Rectal smooth muscle tissue (tissue), 1 donor: ENCODE measurements around the gene HTRA1.

Source experiments
- H3K27ac ChIP-seq: one replicate; pipeline ENCODE4 v1.7.0; 2013; ENCODE audit warnings: low read depth, low read length, inconsistent platforms
- H3K27me3 ChIP-seq: one replicate; pipeline ENCODE4 v1.7.0; 2013; ENCODE audit warnings: low read length; ENCODE audit not compliant: control insufficient read depth, insufficient read depth
- H3K36me3 ChIP-seq: one replicate; pipeline ENCODE4 v1.7.0; 2013; ENCODE audit warnings: low read length; ENCODE audit not compliant: control insufficient read depth, insufficient read depth
- H3K4me1 ChIP-seq: one replicate; pipeline ENCODE4 v1.7.0; 2013; ENCODE audit warnings: low read length; ENCODE audit not compliant: control insufficient read depth, insufficient read depth
- H3K4me3 ChIP-seq: one replicate; pipeline ENCODE4 v1.7.0; 2013; ENCODE audit warnings: low read length
- H3K9ac ChIP-seq: one replicate; pipeline ENCODE4 v1.7.0; 2013; ENCODE audit warnings: low read length

HTRA1 gene

DNA sequence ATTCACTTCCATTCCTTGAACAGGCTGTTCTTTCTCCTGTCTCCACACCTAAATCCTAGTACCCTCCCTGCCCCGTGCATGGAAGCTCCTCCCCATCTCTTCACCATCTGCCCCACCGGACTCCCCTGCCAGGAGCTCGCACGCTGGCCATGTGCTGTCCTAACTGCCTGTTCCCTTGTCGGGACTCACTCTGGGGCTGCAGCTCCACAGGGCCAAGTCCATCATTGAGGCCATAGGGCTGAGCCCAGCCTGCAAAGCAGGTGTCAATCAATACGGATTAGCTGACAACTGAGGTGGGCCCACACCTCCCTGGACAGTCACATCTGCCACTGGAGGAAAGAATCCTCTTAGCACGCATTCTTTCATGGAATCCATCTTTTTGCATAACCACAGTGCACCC lies 57.8 kb downstream of the HTRA1 start:
- Histone ChIP-seq H3K27me3 (no peaks in the 10 kb centered on the region), H3K9ac (no peak overlapping the region), H3K36me3 (no peaks in the 10 kb centered on the region), H3K27ac (no peak overlapping the region), H3K4me3 (no peak overlapping the region), H3K4me1 (no peaks in the 10 kb centered on the region)

DNA sequence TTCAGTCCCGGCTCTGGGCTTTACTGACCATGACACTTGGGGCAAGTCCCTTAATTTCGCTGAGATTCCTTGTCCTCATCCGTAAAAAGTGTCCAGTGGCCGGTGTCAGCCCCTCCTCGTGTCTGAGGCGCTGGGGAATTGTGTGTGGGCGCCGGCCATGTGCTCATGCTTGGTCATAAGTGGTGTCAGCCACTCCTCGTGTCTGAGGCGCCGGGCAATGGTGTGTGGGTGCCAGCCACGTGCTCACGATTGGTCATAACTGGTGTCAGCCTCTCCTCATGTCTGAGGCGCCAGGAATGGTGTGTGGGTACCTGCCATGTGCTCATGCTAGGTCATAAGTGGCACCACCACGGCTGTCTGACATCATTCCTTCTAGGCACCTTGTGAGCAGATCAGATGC lies 58.5 kb downstream of the HTRA1 start:
- Histone ChIP-seq H3K9ac (no peak overlapping the region), H3K27me3 (no peaks in the 10 kb centered on the region), H3K27ac (no peak overlapping the region), H3K4me1 (no peaks in the 10 kb centered on the region), H3K4me3 (no peak overlapping the region), H3K36me3 (no peaks in the 10 kb centered on the region)

DNA sequence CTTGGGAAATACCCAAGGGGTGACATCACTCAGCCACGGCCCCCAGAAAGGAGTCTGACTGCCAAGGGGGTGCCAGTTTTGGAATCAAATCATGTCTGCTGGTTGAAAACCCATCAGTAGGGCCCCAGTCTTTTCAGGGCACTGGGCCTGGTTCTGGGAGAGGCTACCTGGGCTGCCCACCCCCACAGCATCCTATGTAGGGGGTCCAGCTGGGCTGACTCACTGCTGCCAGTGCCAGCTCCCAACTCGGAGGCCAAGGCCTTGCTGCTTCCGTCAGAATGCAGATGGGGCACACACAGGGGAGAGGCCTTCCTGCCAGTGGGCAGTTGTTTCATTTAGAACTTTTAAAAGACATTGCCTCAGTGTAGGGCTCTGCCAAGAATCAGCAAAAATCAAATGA lies 59.7 kb downstream of the HTRA1 start:
- no peaks in the 10 kb centered on the region for H3K4me1 ChIP-seq
- no peak overlapping the region for H3K9ac ChIP-seq
- H3K4me3 ChIP-seq, result no peak overlapping the region
- no peak overlapping the region for H3K27ac ChIP-seq
- no peaks in the 10 kb centered on the region for H3K27me3 ChIP-seq
- no peaks in the 10 kb centered on the region for H3K36me3 ChIP-seq

DNA sequence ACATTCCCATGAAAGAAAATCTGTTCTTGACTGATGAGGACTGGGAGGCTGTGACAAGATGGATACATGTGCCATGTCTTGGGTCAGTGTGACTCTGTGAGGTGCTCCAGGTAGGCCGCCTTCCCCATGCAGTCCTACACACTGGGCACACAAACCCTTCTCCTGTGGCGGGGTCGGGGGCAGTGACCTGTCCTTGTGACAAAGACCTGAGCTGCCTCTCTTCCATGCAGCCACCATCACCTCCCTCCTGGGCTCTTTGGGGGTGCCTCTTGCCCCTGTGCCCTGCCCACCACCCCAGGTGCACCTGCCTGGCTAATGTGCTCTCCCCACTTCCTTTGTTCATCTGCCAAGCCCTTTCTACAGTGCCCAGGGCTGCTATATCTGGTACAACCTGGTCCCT lies 63.5 kb downstream of the HTRA1 start:
- H3K9ac ChIP-seq, result no peak overlapping the region
- no peaks in the 10 kb centered on the region for H3K4me1 ChIP-seq
- H3K4me3 ChIP-seq, result no peak overlapping the region
- no peaks in the 10 kb centered on the region for H3K36me3 ChIP-seq
- H3K27me3 ChIP-seq, result no peaks in the 10 kb centered on the region
- H3K27ac ChIP-seq, result no peak overlapping the region

DNA sequence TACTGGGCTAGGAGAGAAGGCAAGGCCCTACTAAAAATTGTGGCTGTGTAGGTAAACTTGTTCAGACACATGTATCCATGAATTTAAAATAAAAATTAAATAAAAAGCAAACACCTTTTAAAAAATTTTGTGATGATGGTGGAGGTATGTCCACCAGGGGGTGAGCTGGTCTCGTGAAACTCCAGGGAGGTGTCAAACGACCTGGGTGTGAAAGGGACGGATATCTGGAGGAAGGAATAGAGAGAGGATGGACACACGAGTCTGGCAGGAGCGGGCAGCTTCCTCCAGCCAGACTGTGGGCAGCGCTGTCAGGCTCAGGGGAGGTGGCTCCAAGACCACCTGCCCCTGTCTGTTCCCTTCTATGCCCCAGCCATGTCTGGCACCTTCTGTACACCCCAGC lies 64.4 kb downstream of the HTRA1 start:
- Histone ChIP-seq H3K27ac (no peak overlapping the region), H3K4me1 (no peaks in the 10 kb centered on the region), H3K36me3 (no peaks in the 10 kb centered on the region), H3K4me3 (no peak overlapping the region), H3K27me3 (no peaks in the 10 kb centered on the region), H3K9ac (no peak overlapping the region)

DNA sequence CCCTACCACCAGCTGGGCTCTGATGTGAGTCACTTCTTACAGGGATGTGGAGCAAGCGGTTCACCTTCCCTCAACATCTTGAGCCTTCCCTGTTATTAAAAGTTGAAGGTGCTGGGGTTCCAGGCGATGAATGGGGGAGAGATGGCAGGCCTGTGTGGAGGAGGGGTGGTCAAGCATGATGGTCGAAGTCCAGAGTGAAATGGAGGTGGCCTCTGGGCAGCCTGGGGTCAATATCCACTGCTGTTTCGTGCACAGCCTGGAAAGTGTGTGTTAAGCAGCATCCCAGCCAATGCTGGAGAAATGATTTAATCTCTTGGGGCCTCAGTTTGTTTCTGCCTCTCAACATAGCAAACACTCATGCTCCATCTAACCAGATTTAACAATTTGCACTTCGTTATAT lies 65.5 kb downstream of the HTRA1 start:
- H3K36me3 ChIP-seq, result no peaks in the 10 kb centered on the region
- H3K27ac ChIP-seq, result no peak overlapping the region
- H3K4me1 ChIP-seq, result no peaks in the 10 kb centered on the region
- no peak overlapping the region for H3K9ac ChIP-seq
- no peaks in the 10 kb centered on the region for H3K27me3 ChIP-seq
- no peak overlapping the region for H3K4me3 ChIP-seq

DNA sequence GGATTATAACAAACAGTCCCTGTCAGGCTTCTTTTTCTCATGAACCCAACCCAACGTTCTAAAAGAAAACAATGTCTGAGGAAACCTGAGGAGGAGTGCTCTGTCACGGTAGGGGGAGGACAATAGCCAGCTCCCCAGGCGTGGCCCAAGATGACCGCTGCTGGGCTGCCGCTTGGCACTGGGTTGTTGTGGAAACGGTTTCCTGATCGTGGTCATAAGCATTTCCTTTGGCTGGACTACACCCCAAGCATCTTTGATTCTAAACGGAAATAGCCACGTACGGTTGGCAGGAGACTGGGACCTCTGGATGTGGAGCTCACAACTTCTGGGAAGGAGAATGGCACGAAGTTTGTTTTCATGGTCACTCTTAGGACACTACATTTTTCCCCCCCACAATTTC lies 68.8 kb downstream of the HTRA1 start:
- H3K4me1 ChIP-seq, result no peaks in the 10 kb centered on the region
- H3K4me3 ChIP-seq, result no peak overlapping the region
- no peak overlapping the region for H3K27ac ChIP-seq

DNA sequence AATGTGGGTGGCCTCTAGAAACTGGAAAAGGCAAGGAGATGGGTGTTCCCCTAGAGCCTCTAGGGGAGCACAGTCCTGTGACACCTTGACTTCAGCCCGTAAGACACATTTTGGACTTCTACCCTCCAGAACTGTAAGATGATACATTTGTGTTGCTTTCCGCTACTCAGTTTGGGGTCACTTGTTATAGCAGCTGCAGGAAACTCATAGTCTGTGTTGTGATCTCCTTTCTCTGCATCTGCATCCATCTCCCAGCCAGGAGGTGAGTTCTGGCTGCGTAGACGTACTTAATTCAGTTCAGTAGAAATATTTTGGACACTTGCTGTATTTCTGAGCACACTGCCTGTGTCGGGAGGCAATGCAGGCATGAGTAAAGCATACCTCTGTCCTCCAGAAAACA lies 69.9 kb downstream of the HTRA1 start:
- H3K36me3 ChIP-seq, result no peaks in the 10 kb centered on the region
- no peak overlapping the region for H3K9ac ChIP-seq
- no peak overlapping the region for H3K4me3 ChIP-seq
- H3K4me1 ChIP-seq, result no peaks in the 10 kb centered on the region
- no peak overlapping the region for H3K27ac ChIP-seq
- no peaks in the 10 kb centered on the region for H3K27me3 ChIP-seq

More for the DNA sequence above, 68.8 kb downstream of the HTRA1 start:
- no peaks in the 10 kb centered on the region for H3K27me3 ChIP-seq
- no peaks in the 10 kb centered on the region for H3K36me3 ChIP-seq
- H3K9ac ChIP-seq, result no peak overlapping the region

DNA sequence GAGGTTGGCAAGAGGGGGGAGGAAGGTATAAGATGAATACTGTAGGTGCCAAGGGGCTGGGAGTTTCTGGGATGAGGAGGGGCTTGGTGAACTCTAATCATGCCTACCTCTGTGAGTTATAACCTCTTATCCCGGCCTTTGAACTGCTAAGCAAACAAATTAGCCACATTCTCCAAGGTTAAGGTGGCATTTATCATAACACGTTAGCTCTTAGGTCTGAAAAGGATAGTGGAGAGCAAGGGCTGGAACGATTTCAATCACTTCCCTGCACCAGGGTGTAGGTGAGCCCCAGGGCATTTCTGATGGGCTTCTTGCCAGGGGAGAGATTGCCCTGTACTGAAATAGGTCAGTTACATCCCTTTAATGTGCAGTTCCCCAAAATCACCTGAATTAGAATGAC lies 70.6 kb downstream of the HTRA1 start:
- H3K27me3 ChIP-seq, result no peaks in the 10 kb centered on the region
- H3K4me3 ChIP-seq, result no peak overlapping the region
- no peak overlapping the region for H3K27ac ChIP-seq
- H3K36me3 ChIP-seq, result no peaks in the 10 kb centered on the region
- H3K4me1 ChIP-seq, result no peaks in the 10 kb centered on the region
- H3K9ac ChIP-seq, result no peak overlapping the region

DNA sequence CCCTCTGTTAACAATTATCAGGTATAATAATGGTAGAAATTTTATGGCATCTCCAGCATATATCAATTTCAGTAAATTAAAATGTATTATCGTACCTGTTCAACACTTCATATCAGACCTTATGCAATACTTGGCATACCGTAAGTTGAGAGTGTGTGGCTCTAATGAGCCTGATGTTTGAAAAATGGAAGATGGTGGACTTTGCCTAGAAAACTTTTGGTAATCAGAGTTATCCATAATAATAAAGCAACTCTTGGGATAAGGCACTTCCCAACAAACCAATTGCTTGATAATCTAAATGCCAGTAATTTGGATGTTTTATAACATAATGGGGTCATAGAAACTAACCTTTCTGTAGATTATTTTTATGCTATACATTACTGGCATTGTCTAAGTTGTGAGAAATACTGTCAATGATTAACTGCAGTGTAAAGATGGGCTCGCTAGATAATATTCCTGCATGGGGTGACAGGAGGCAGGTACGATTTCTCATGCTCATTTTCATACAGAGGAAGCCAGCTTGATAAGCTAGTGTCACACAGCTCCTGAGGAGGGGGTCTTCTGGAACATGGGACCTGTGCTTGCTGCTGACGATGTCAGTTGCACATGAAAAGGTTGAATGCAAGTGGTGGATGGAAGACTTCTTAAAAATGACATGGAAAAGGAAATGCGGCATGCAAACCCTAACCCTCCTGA lies 71.4 kb downstream of the HTRA1 start:
- Histone ChIP-seq H3K27ac (no peak overlapping the region), H3K27me3 (no peaks in the 10 kb centered on the region), H3K4me3 (no peak overlapping the region)

DNA sequence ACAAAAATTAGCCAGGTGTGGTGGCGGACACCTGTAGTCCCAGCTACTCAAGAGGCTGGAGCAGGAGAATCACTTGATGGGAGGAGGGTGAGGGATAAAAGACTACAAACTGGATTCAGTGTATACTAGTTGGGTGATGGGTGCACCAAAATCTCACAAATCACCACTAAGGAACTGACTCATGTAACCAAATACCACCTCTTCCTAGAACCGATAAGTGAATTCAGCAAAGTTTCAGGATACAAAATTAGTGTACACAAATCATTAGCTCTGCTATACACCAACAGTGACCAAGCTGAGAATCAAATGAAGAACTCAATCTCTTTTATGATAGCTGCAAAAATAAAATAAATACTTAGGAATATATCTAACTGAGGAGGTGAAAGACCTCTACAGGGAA lies 76.2 kb downstream of the HTRA1 start:
- Histone ChIP-seq H3K4me1 (no peaks in the 10 kb centered on the region), H3K27ac (no peak overlapping the region), H3K27me3 (no peaks in the 10 kb centered on the region), H3K36me3 (no peaks in the 10 kb centered on the region), H3K9ac (no peak overlapping the region), H3K4me3 (no peak overlapping the region)

More for the DNA sequence above, 71.4 kb downstream of the HTRA1 start:
- no peaks in the 10 kb centered on the region for H3K36me3 ChIP-seq
- no peak overlapping the region for H3K9ac ChIP-seq
- no peaks in the 10 kb centered on the region for H3K4me1 ChIP-seq

DNA sequence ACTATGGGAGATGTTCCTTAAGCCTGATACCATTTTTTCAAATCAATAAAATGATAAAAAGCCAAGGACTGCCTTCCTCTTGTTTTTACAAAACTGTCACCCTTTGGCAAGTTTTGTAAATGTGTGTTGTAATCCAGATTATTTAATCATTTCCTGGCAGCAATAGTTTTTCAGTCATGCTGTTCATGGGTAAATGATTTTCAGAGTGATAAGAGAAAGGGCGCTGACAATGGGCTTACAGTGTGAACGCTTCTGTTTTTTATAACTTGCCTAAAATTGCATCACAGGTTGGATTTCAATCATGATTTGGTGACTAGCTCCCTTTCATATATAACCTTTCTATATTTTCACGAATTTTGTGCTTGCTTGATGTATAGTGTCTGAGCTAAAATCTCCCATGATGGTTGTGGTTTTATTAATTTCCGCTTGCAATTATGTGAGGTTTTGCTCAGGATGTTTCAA lies 80.2 kb downstream of the HTRA1 start:
- H3K9ac ChIP-seq, result no peak overlapping the region
- no peak overlapping the region for H3K27ac ChIP-seq
- H3K27me3 ChIP-seq, result no peaks in the 10 kb centered on the region
- no peaks in the 10 kb centered on the region for H3K4me1 ChIP-seq
- no peaks in the 10 kb centered on the region for H3K36me3 ChIP-seq
- no peak overlapping the region for H3K4me3 ChIP-seq

DNA sequence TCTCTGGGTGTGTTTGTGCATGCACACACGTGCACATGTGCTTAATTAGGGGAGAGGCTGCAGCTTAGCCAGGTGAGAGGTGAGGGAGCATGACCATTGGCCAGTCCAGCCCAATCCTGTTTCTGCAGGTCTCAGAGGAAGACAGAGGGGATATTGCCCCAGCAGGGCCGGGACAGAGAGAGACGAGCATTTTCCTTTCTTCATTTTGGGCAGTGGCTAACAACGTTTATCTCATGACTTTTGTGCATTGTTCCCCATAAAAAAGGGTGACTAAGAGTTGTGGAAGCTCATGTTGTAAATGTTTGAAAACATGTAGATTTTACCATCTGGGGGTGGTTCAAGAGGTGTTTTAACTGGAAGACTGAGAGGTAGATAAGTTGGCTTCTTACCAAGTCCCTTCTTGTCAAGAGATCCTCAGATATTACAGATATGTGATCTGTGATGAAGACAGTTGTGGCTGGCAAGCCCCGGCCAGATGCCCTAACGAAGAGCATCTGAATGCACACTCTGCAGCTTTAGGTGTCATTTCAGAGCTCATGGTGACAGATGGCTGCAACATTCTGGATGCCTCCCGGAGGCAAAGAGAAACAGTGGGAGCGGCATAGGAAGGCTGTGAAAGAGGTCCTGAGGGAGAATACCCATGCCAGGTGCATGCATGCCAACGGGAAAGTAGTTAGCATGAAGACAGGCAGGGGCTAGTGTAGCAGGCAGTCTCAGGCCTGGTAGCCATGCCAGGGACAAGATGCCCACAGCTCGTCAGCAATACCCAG lies 82.5 kb downstream of the HTRA1 start:
- no peak overlapping the region for H3K9ac ChIP-seq
- no peaks in the 10 kb centered on the region for H3K4me1 ChIP-seq
- H3K27ac ChIP-seq, result no peak overlapping the region
- no peaks in the 10 kb centered on the region for H3K36me3 ChIP-seq
- H3K4me3 ChIP-seq, result no peak overlapping the region
- H3K27me3 ChIP-seq, result no peaks in the 10 kb centered on the region
